ENCODE measurements around the gene KLK13. TPM values are rescaled to one million over a fixed set of nuclear protein-coding genes. Genes with fewer than 3 reads are reported as not detected.
A peak's percentile ranks its signal among the peaks of the same experiment; 100 is the strongest.

KLK13 gene
- total RNA-seq, 1 donor from 2014 or later, result 0.56 TPM

DNA sequence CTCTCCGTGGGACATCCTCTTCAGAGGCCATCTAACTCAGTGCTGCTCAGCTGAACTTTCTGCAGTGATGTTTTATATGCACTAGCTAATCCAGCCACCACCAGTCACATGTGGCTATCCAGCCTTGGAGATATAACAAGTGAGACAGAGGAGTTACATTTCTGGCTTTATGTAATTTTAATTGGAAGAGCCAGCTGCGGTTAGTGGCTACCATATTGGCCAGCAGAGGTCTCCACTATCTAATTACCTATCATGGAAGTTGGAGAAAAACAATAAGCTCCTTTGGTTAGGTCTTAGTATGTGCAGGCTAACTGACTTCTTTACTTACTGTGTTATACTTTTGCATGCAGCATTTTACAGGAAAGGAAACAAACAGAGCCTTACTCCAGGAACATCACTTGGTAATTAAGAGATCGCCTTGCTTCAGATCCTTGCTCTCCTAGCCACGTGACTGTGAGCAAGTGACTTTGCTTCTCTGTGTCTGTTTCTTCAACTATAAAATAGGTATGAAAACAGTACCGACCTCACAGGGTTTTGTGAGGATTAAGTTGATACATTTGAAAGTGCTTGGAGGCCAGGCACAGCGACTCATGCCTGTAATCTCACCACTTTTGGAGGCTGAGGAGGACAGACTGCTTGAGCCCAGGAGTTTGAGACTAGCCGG is 43.8 kb downstream of the KLK13 start:
- Histone ChIP-seq H3K4me1 (peaks cover 18% of the 10 kb centered on the region), H3K27me3 (ENCODE audit: low read depth) (peaks cover 68% of the 10 kb centered on the region), H3K9me3 (no peaks in the 10 kb centered on the region), H3K4me3 (no peak overlapping the region), H3K27ac (no peak overlapping the region), H3K36me3 (no peaks in the 10 kb centered on the region)
- intact Hi-C loops (cut with DNase I), result no loop called here
- DNase-seq, result no peak
- peak; percentile 33 to 40 for ATAC-seq
- peak; percentile 66 for TF ChIP-seq CTCF (IDR thresholded peaks at IDR 0.05)

- H3K36me3 ChIP-seq, result no peaks in the 10 kb centered on the region
- TF ChIP-seq CTCF (IDR thresholded peaks at IDR 0.05), result no peak
- peaks cover 18% of the 10 kb centered on the region for H3K4me1 ChIP-seq
- peaks cover 66% of the 10 kb centered on the region for H3K27me3 ChIP-seq (ENCODE audit: low read depth)
- no peak for DNase-seq
- peak within 1 kb of the TSS; percentile 43 for H3K4me3 ChIP-seq
- H3K9me3 ChIP-seq, result no peaks in the 10 kb centered on the region
- intact Hi-C loops (cut with DNase I), result no loop called here
- peak; percentile 3 to 45 for ATAC-seq
- peak within 1 kb of the TSS; percentile 41 for H3K27ac ChIP-seq
Measured at GRCh38 chr19:51019544-51019925, 45.4 kb downstream of the KLK13 start, which contains the start of gene KLK10. Gene KLK10, minus strand, starts transcription at chr19:51019709. Its CDS starts 579 bp downstream, at chr19:51019130.

DNA sequence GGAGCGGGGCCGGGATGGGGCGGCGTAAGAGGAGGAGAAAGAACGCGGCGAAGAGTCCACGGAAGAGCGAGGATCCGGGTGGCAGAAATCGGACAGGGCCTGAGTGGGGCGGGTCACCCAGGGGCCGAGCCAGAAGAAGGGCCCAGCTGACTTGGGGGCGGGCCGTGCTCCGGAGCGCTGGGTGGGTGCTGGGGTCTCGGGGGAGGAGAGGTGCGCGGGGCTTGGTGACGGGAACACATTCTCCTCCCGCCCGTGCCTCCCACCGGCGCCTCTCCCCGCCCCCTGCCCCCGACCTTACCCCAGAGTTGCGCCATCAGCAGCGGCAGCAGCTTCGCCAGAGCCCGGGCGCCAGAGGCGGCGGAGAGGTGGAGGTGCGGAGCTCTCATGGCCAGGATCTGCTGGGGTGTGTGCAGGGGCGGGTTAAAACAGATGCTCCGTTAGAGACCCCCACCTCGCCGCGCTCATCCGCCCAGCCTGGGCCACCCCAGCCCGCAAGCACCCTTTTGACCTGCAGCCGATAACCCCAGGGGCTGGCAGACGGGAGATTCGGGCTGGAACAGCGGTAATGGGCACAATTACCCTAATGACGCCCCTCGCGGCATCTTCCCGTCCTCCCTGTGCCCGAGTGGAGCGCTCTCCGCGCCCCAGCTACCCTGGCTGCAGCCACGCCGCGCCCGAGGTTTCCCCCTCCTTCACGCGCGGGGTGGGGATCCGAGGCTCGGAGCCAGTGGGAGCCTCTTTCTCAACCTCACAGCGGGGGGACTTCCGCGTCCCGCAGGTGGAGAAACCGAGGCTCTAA is 45.9 kb downstream of the KLK13 start:
- Histone ChIP-seq H3K4me3 (peak overlapping the region; percentile 43), H3K9me3 (no peaks in the 10 kb centered on the region), H3K36me3 (no peaks in the 10 kb centered on the region), H3K27ac (peak overlapping the region; percentile 41), H3K27me3 (ENCODE audit: low read depth) (peaks cover 71% of the 10 kb centered on the region), H3K4me1 (peaks cover 18% of the 10 kb centered on the region)
- no peak for TF ChIP-seq CTCF (IDR thresholded peaks at IDR 0.05)
- intact Hi-C loops (cut with DNase I), result no loop called here
- DNase-seq, result no peak
- peak; percentile 40 to 50 for ATAC-seq

- ATAC-seq (peak; percentile 36 to 51), DNase-seq (no peak)
- peak; percentile 52 for TF ChIP-seq CTCF (IDR thresholded peaks at IDR 0.05)
- Histone ChIP-seq H3K36me3 (no peaks in the 10 kb centered on the region), H3K9me3 (no peaks in the 10 kb centered on the region), H3K4me3 (peak overlapping the region; percentile 11), H3K27me3 (ENCODE audit: low read depth) (peaks cover 74% of the 10 kb centered on the region), H3K4me1 (peaks cover 18% of the 10 kb centered on the region), H3K27ac (no peak overlapping the region)
- intact Hi-C loops (cut with DNase I), result no loop called here
Measured at GRCh38 chr19:51016798-51017683, 47.9 kb downstream of the KLK13 start.

GRCh38 chr19:51015691-51016267 is 49.1 kb downstream of the KLK13 start:
- no peaks in the 10 kb centered on the region for H3K9me3 ChIP-seq
- intact Hi-C loops (cut with DNase I), result no loop called here
- no peak for TF ChIP-seq CTCF (IDR thresholded peaks at IDR 0.05)
- H3K36me3 ChIP-seq, result no peaks in the 10 kb centered on the region
- no peak overlapping the region for H3K27ac ChIP-seq
- peaks cover 18% of the 10 kb centered on the region for H3K4me1 ChIP-seq
- DNase-seq, result no peak
- ATAC-seq, result no peak
- H3K4me3 ChIP-seq, result no peak overlapping the region
- peaks cover 72% of the 10 kb centered on the region for H3K27me3 ChIP-seq (ENCODE audit: low read depth)
